Calu3 (cell line): ENCODE data around the gene CSHL1. TPM values are rescaled to one million over a fixed set of nuclear protein-coding genes. Genes with fewer than 3 reads are reported as not detected.

ENCODE experiments used
- BruUV-seq: library from RNA; stranded (reverse); fragments of 400-500 nt; replicated peaks from 2 replicates; lab custom pipeline; 2021; lab: Mats Ljungman, UMichigan
- CTCF ChIA-PET: fragments of 300-600 bp; sonication (Branson Sonifier 250); formaldehyde crosslinking; loops from one replicate; lab custom pipeline; 2022; ENCODE audit warnings: antibody characterized with exemption; lab: Charles Lee
- DNase-seq: peaks from one replicate; pipeline ENCODE4 v3.0.0; 2022
- H3K27ac Mint-ChIP-seq: one replicate; pipeline ENCODE4 v1.8.0; 2022; ENCODE audit warnings: mixed read lengths; ENCODE audit not compliant: unreplicated experiment
- H3K27me3 Mint-ChIP-seq: one replicate; pipeline ENCODE4 v1.8.0; 2022; ENCODE audit warnings: mixed read lengths; ENCODE audit not compliant: unreplicated experiment
- H3K36me3 Mint-ChIP-seq: one replicate; pipeline ENCODE4 v1.8.0; 2022; ENCODE audit warnings: mild to moderate bottlenecking, moderate library complexity, mixed read lengths; ENCODE audit not compliant: insufficient read depth, unreplicated experiment
- H3K4me1 Mint-ChIP-seq: one replicate; pipeline ENCODE4 v1.8.0; 2022; ENCODE audit warnings: mild to moderate bottlenecking, low read depth, mixed read lengths; ENCODE audit not compliant: unreplicated experiment
- H3K4me3 Mint-ChIP-seq: one replicate; pipeline ENCODE4 v1.8.0; 2022; ENCODE audit warnings: mild to moderate bottlenecking, low read depth, moderate library complexity, mixed read lengths; ENCODE audit not compliant: unreplicated experiment
- H3K9me3 Mint-ChIP-seq: one replicate; pipeline ENCODE4 v1.8.0; 2022; ENCODE audit warnings: low read depth, mixed read lengths; ENCODE audit not compliant: unreplicated experiment
- intact Hi-C: fragments of 100-400 bp; cut with micrococcal nuclease; formaldehyde crosslinking; loops from one replicate; pipeline ENCODE4 v1.10.0; 2022; ENCODE audit not compliant: unreplicated experiment
- total RNA-seq: library from RNA; stranded (reverse); gene quantifications from 2 replicates; pipeline ENCODE4 v1.2.3, GENCODE V29; 2022
- TF ChIP-seq, protein P1 (sequence below): fragments of 200-600 bp; IDR thresholded peaks from one replicate; pipeline ENCODE4 v1.8.0; 2022; ENCODE audit warnings: antibody characterized with exemption; ENCODE audit not compliant: unreplicated experiment

The CSHL1 gene
- total RNA-seq, 1 experiment from 2014 or later = not detected

DNA sequence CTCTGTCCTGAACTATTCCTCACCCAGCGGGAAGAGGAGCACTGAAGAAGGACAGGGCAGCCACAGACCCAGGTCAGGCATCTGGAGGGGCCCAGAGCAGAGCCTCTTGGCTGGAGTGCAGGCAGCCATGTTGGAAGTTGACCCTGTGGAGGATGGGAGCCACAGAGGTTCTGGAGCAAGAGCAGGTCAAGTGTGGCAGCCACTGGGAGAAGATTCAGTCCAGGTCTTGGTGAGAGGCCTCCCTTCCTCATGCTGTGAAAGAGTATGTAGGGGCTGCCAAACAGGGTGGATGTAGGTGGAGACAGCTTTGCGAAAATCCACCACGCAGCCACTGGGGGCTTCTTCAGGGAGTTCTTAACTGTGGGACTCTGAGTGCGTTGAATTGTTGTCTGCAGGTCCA lies 21.7 kb upstream of the CSHL1 start:
- no peaks in the 10 kb centered on the region for H3K36me3 Mint-ChIP-seq
- intact Hi-C loops = no loop called here
- no TSS peak for BruUV-seq

DNA sequence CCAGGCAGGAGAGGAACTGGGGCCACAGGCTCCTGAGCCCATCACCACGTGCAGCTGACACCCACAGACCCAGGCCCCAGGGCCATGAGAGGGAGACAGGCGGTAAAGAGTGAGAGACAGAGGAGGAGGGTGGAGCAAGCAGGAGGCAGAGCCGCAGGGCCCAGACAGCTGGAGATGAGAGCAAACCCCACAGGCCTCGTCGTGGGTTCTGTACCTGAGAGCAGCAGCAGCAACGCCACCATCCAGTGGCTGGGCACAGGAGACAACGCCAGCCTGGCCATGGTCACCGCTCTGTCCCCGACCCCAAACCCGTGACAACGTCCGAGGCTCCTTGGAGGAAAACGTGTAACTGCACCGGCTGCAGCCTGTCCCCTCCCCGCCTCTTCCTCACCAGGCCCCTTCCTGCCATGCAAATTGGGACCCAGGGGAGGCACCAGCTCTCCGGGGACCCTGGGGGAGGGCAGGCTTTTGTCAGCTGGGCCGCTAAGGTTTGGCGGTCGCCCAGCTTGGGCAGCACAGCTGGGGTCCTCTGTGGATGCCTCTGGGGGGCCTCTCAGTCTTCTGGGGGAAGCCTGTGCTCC lies 21.0 kb upstream of the CSHL1 start, which contains the start of gene CD79B:
Gene CD79B (minus strand): TSS at position 351 of the 581 bp plus-strand sequence. CDS start 70 bp downstream, at position 281.
- H3K36me3 Mint-ChIP-seq = no peaks in the 10 kb centered on the region
- no peak within 1 kb of the TSS for H3K27ac Mint-ChIP-seq
- no TSS peak for BruUV-seq
- TF ChIP-seq, protein P1, sequence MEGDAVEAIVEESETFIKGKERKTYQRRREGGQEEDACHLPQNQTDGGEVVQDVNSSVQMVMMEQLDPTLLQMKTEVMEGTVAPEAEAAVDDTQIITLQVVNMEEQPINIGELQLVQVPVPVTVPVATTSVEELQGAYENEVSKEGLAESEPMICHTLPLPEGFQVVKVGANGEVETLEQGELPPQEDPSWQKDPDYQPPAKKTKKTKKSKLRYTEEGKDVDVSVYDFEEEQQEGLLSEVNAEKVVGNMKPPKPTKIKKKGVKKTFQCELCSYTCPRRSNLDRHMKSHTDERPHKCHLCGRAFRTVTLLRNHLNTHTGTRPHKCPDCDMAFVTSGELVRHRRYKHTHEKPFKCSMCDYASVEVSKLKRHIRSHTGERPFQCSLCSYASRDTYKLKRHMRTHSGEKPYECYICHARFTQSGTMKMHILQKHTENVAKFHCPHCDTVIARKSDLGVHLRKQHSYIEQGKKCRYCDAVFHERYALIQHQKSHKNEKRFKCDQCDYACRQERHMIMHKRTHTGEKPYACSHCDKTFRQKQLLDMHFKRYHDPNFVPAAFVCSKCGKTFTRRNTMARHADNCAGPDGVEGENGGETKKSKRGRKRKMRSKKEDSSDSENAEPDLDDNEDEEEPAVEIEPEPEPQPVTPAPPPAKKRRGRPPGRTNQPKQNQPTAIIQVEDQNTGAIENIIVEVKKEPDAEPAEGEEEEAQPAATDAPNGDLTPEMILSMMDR = no peak
- peaks cover 34% of the 10 kb centered on the region for H3K27me3 Mint-ChIP-seq
- CTCF ChIA-PET = interaction anchor here (1.1 kb wide), 1 partner anchor 13 kb away, joined by 3 read pairs; the partner anchor contains the start of gene GH1
- no peaks in the 10 kb centered on the region for H3K4me1 Mint-ChIP-seq
- no peaks in the 10 kb centered on the region for H3K9me3 Mint-ChIP-seq
- intact Hi-C loops = no loop called here
- DNase-seq = no peak
- H3K4me3 Mint-ChIP-seq = no peak within 1 kb of the TSS

More for the DNA sequence above, 21.7 kb upstream of the CSHL1 start:
- Mint-ChIP-seq H3K4me3 (no peak overlapping the region), H3K9me3 (no peaks in the 10 kb centered on the region), H3K4me1 (no peaks in the 10 kb centered on the region), H3K27me3 (peaks cover 34% of the 10 kb centered on the region), H3K27ac (no peak overlapping the region)
- CTCF ChIA-PET = interaction anchor here (0.6 kb wide), 1 partner anchor 86 kb away, joined by 3 read pairs; no protein-coding TSS in a partner anchor
- TF ChIP-seq, protein P1 = no peak
- no peak for DNase-seq

DNA sequence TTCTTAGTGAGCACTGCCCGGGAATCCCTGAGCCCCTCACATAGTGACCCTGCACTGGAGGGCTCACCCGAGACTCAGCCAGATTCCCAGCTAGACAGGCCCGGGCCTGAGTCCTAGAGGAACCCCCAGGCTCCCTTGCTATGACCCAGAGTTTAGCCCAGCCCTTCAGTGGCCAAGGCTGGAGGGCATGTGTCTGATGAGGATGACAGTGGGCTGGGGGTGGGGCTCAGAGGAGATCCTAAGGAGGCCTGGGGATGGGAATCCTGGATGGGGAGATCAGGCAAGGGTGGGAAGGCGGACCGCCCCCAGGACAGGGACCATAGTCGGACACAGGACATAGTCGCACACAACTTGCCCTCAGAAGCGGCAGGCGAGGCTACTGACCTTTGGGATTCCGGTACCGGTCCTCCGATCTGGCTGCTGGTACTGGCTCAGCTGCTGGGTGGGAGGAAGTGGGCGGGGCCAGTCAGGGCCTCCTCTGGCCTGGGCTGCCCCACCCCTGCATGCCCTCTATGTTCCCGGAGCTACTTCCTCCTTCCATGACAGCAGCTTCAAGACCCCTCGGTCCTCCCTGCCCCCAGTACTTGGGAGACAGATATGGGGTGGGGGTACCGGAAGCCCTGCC lies 20.0 kb upstream of the CSHL1 start:
- no peaks in the 10 kb centered on the region for H3K36me3 Mint-ChIP-seq
- TF ChIP-seq, protein P1 = no peak
- CTCF ChIA-PET = interaction anchor here (1.1 kb wide), 1 partner anchor 12 kb away, joined by 3 read pairs; the partner anchor contains the start of gene GH1

DNA sequence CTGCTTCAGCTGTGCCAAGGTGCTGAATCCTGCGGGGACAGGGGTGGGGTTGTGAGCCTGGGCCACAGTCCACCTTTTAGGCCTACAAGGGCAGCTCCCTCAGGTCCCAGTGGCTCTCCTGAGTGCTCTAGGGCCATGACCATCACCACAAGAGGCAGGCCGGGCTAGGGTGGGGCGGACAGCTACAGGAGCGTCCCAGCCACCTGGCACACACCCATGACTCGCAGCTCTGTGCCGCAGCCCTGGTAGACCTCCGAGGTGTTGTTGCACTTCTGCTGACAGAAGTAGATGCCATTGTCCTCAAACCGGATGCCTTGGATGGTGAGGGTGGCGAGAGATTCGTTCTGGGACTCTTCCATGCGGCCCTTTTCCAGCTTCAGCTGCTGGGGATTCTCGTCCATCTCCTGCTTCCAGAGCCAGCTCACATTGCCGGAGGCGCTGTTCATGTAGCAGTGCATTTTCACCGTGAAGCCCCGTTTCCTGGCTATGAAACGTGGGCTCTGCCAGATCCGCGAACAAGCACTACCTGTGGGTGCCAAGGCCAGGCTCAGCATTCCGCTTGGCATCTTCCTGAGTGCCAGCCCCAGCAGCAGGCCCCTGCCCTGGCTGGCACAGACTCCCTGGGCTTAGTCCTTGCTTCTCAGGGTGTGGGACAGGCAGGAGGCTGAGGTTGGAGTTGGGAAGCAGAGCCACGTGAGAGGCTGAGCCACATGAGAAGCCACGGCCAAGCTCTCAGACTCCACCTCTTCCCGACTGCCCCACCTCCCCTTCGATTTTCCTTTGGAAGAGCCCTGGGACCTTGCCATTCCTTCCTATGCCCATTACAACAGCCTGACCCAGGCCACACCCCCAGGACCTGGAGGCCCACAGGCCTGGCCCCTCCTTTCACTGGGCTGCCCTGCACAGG lies 19.1 kb upstream of the CSHL1 start:
- H3K36me3 Mint-ChIP-seq = no peaks in the 10 kb centered on the region
- no TSS peak for BruUV-seq
- CTCF ChIA-PET = no interaction called here
- H3K9me3 Mint-ChIP-seq = no peaks in the 10 kb centered on the region
- intact Hi-C loops = no loop called here
- H3K27ac Mint-ChIP-seq = no peak overlapping the region
- TF ChIP-seq, protein P1 = no peak
- peaks cover 21% of the 10 kb centered on the region for H3K27me3 Mint-ChIP-seq
- H3K4me1 Mint-ChIP-seq = no peaks in the 10 kb centered on the region
- DNase-seq = no peak
- H3K4me3 Mint-ChIP-seq = no peak overlapping the region

More for the DNA sequence above, 20.0 kb upstream of the CSHL1 start:
- no peak overlapping the region for H3K4me3 Mint-ChIP-seq
- H3K27ac Mint-ChIP-seq = no peak overlapping the region
- H3K9me3 Mint-ChIP-seq = no peaks in the 10 kb centered on the region
- intact Hi-C loops = no loop called here
- no peaks in the 10 kb centered on the region for H3K4me1 Mint-ChIP-seq
- no TSS peak for BruUV-seq
- H3K27me3 Mint-ChIP-seq = peaks cover 27% of the 10 kb centered on the region
- no peak for DNase-seq
